Retinal pigment epithelial cell (primary cell): ENCODE results near the gene CST8.

ENCODE experiments used
- DNase-seq: peaks from one replicate; pipeline ENCODE4 v3.0.0-alpha.2; 2010; ENCODE audit warnings: low read depth
- H3K4me3 ChIP-seq: 2 replicates; pipeline ENCODE4 v1.5.1; 2011; ENCODE audit warnings: mild to moderate bottlenecking, low read length, control low read depth, moderate library complexity
- CTCF ChIP-seq: conservative IDR thresholded peaks from 2 replicates; pipeline ENCODE4 v1.5.1; 2011; ENCODE audit warnings: low read depth, low read length, control low read depth, inconsistent platforms

CST8 gene

DNA sequence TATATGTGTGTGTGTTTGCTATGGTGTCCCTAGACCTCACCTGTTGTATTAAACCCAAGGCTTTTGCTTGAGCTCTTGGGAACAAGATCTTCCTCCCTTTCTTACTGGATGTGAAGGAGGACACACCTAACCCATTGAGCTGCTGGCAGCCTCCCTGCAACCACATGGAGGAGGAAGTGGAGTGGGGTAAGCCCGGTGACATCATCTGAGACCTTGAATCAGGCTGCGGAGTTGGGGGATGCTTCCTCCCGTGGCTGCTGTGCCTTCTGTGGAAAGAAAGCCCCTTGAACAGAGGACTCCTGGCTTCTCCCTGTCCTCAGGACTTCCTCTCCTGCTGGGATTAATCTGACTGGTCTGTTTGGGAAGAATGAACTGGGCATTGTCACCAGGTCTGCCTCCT, 41.5 kb upstream of the CST8 start:
- no peak for TF ChIP-seq CTCF
- no peak for DNase-seq
- no peak overlapping the region for H3K4me3 ChIP-seq

GRCh38 chr20:23450877-23451276, 40.0 kb upstream of the CST8 start:
- DNase-seq: no peak
- H3K4me3 ChIP-seq: no peak overlapping the region
- TF ChIP-seq CTCF: no peak

DNA sequence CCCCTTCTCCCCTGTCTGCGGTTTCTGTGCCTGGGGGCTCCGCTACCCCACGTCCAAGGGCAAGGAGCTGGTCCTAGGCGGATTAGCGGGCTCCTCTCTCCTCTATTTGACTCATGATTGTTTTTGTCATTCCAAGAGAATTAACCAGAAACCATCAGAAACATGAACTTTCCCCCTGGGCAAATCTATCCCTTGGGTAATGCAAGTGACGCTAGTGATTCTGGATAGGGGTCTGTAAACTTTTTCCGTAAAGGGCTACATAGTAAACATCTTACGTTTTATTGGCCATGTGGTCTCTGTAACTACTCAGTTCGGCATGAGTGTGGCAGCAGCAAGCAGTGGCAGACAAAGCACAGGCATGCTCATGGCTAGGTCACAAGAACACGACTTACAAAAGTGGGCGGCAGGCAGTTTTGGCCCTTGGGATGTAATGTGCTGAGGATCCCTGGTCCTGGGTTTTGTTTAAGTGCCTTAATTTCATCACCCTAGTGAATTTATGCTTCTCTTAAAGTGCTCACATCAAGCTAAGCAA, 38.9 kb upstream of the CST8 start:
- H3K4me3 ChIP-seq: no peak overlapping the region
- no peak for TF ChIP-seq CTCF
- no peak for DNase-seq

GRCh38 chr20:23452776-23453175, 38.1 kb upstream of the CST8 start, which contains the start of gene CST11:
Gene CST11, minus strand, starts transcription at chr20:23452876. Its CDS starts 65 bp downstream, at chr20:23452811.
- H3K4me3 ChIP-seq: no peak within 1 kb of the TSS
- DNase-seq: no peak
- no peak for TF ChIP-seq CTCF

DNA sequence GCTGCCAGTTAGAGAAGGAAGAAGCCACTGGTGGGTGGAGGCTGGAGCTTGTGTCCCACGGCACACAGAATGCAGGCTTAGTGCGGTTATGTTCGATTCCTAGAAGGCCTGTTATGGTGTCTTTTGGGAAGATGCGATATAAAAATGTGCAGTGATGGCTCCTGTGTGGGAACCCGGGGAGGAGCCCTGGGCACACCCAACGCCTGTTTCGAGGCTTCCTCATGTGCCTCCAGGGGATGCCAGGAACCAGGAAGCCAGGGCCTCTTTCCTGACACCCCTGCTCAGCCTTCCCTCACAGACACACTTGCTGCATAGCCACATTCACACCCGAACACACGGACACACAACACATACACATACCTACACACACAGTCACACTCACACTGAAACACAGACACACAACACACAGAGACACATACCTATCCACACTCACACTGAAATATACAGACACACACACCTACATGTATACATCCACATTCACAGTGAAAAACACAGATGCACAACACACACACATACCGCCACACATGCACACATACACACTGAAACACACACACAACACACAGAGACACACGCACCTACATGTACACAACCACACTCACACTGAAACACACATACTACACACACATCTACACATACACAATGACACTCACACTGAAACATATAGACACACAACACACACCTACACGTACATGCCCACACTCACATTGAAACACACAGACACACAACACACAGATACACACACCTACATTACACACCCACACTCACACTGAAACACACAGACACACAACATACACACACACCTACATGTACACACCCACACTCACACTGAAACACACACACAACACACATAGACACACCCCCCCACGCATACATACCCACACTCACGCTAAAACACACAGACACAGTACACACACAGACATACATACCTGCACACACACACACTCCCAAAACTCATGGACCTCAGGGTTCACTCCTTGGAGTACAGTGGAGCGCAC, 37.1 kb upstream of the CST8 start:
- no peak overlapping the region for H3K4me3 ChIP-seq
- no peak for DNase-seq
- no peak for TF ChIP-seq CTCF

DNA sequence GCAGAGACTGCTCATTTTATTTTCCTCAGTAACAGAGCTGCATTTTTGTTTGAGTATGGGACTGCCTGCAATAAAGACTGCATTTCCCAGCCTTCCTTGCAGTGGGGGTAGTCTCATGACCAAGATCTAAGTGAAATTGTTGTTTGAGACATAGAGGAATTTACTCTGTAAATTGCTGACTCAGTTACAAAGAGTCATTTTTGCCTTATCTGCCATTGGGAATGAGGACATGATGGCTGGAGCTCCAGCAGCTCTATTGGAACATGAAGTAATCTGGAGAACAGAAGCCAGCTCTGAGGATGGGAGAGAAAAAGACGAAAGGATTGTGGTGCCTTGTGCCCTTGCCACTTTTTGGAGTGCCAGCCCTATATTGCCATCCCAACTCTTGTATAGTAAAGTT, 36.1 kb upstream of the CST8 start:
- DNase-seq: no peak
- H3K4me3 ChIP-seq: no peak overlapping the region
- TF ChIP-seq CTCF: no peak

GRCh38 chr20:23455639-23456038, 35.3 kb upstream of the CST8 start:
- H3K4me3 ChIP-seq: no peak overlapping the region
- no peak for DNase-seq
- no peak for TF ChIP-seq CTCF
